NCI-H524 (cell line): Measurements from ENCODE around the gene SMURF1.

Experiments
- DNase-seq, 2 experiments: peaks; one replicate each; lab custom pipeline; 2025; lab: John Stamatoyannopoulos, UW

The SMURF1 gene

DNA sequence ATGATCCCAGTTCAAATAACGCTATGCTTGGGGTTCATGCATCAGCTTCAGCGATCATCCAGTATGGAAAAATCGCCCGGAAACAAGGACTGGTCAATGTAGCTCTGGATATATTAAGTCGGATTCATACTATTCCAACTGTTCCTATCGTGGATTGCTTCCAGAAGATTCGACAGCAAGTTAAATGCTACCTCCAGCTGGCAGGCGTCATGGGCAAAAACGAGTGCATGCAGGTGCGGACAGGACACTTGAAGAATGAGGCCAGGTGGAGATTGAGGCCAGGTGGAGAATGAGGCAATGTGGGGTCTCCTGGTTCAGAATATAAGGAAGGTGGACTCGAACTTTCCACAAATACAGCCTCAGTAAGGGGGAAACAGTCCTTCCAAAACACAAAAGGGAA is 159.8 kb downstream of the SMURF1 start:
- DNase-seq, result no peak

DNA sequence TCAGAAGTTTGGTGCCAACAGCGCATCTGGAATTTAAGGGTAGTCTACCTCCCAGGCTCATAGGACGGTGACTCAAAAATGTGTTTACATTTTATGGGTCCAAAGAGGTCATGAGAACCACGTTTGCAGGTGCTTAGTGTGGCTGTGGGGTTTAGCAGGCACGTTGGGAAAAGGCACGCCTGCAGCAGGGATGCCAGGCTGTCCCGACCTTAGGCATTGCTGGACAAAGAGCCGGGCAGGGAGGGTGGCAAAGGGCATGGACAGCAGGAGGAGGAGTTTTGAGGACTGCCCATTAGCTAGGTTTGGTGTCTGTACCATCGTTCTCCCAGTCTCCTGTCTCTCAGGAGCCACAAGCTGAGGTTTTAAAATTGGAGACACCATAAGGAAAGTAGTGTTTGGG is 161.2 kb downstream of the SMURF1 start:
- no peak for DNase-seq

DNA sequence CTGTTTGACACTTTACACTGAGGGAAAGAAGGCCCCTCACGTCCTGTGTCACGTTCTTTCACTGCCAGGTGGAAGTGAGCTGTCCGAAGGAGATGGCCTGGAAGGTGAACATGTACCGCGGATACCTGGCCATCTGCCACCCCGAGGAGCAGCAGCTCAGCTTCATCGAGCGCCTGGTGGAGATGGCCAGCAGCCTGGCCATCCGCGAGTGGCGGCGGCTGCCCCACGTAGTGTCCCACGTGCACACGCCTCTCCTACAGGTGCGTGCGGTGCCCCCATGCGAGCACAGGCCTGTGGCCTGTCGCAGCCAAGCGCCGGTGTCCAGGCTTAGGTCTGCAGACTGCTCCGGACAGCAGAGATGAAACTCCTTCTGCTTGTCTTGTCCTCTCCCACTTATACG is 162.2 kb downstream of the SMURF1 start:
- DNase-seq, result no peak

DNA sequence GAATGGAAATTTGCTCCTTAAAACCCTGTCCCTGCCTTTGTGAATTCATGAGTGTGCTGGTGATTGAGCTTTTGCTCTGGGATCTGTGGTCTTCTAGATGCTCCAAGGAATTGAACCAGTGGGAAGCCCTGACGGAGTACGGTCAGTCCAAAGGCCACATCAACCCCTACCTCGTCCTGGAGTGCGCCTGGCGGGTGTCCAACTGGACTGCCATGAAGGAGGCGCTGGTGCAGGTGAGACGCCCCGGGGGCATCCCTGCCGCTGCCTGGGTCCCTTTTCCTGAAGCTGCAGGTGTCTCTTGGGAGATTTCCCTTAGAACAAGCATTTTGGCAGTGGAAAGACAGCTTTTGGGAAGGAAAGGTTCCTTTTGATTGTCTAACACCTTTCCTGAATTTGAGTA is 165.2 kb downstream of the SMURF1 start:
- no peak for DNase-seq
